ENCODE results near the gene KCNH1.
"Not testable (repeated sequence)": the region's sequence is repeated elsewhere in the genome, so short reads cannot be mapped to it uniquely, and the experiment has no call there.

Gene KCNH1

GRCh38 chr1:211101481-211101880 is 32.5 kb downstream of the KCNH1 start:
- in situ Hi-C loops (cut with HindIII; ENCODE audit: low sequenced_read_pairs), result no loop called here

GRCh38 chr1:211099393-211099792 is 34.6 kb downstream of the KCNH1 start:
- in situ Hi-C loops (cut with HindIII; ENCODE audit: low sequenced_read_pairs), result no loop called here

GRCh38 chr1:211095381-211095780 is 38.6 kb downstream of the KCNH1 start:
- in situ Hi-C loops (cut with HindIII; ENCODE audit: low sequenced_read_pairs), result no loop called here

- in situ Hi-C loops (cut with HindIII; ENCODE audit: low sequenced_read_pairs), result no loop called here
These were observed 41.0 kb downstream of the KCNH1 start for GRCh38 chr1:211092955-211093354.

- in situ Hi-C loops (cut with HindIII; ENCODE audit: low sequenced_read_pairs), result no loop called here
These were observed 42.1 kb downstream of the KCNH1 start for GRCh38 chr1:211091867-211092266.

GRCh38 chr1:211089536-211089935 is 44.4 kb downstream of the KCNH1 start:
- in situ Hi-C loops (cut with HindIII; ENCODE audit: low sequenced_read_pairs), result no loop called here

GRCh38 chr1:211088156-211088555 is 45.8 kb downstream of the KCNH1 start:
- in situ Hi-C loops (cut with HindIII; ENCODE audit: low sequenced_read_pairs), result no loop called here

- in situ Hi-C loops (cut with HindIII; ENCODE audit: low sequenced_read_pairs), result no loop called here
These were observed 51.1 kb downstream of the KCNH1 start for GRCh38 chr1:211082824-211083223.

- in situ Hi-C loops (cut with HindIII; ENCODE audit: low sequenced_read_pairs), result not testable (repeated sequence)
These were observed 52.5 kb downstream of the KCNH1 start for GRCh38 chr1:211081447-211081846.

- in situ Hi-C loops (cut with HindIII; ENCODE audit: low sequenced_read_pairs), result no loop called here
These were observed 65.0 kb downstream of the KCNH1 start for GRCh38 chr1:211068976-211069375.

GRCh38 chr1:211066781-211067384 is 67.1 kb downstream of the KCNH1 start:
- in situ Hi-C loops (cut with HindIII; ENCODE audit: low sequenced_read_pairs), result no loop called here

GRCh38 chr1:211041838-211042237 is 92.1 kb downstream of the KCNH1 start:
- in situ Hi-C loops (cut with HindIII; ENCODE audit: low sequenced_read_pairs), result not testable (repeated sequence)

- in situ Hi-C loops (cut with HindIII; ENCODE audit: low sequenced_read_pairs), result no loop called here
These were observed 96.9 kb downstream of the KCNH1 start for GRCh38 chr1:211037095-211037494.

- in situ Hi-C loops (cut with HindIII; ENCODE audit: low sequenced_read_pairs), result no loop called here
These were observed 97.4 kb downstream of the KCNH1 start for GRCh38 chr1:211036381-211037060.

- in situ Hi-C loops (cut with HindIII; ENCODE audit: low sequenced_read_pairs), result no loop called here
These were observed 98.0 kb downstream of the KCNH1 start for GRCh38 chr1:211035821-211036380.

- in situ Hi-C loops (cut with HindIII; ENCODE audit: low sequenced_read_pairs), result no loop called here
These were observed 99.9 kb downstream of the KCNH1 start for GRCh38 chr1:211033921-211034525.

GRCh38 chr1:211024901-211025300 is 109.0 kb downstream of the KCNH1 start:
- in situ Hi-C loops (cut with HindIII; ENCODE audit: low sequenced_read_pairs), result no loop called here

- in situ Hi-C loops (cut with HindIII; ENCODE audit: low sequenced_read_pairs), result no loop called here
These were observed 114.7 kb downstream of the KCNH1 start for GRCh38 chr1:211019266-211019665.

- in situ Hi-C loops (cut with HindIII; ENCODE audit: low sequenced_read_pairs), result no loop called here
These were observed 115.3 kb downstream of the KCNH1 start for GRCh38 chr1:211018690-211019089.

- in situ Hi-C loops (cut with HindIII; ENCODE audit: low sequenced_read_pairs), result no loop called here
These were observed 116.8 kb downstream of the KCNH1 start for GRCh38 chr1:211017075-211017718.

- in situ Hi-C loops (cut with HindIII; ENCODE audit: low sequenced_read_pairs), result no loop called here
These were observed 119.7 kb downstream of the KCNH1 start for GRCh38 chr1:211014275-211014674.
